ENCODE results near the gene MME.

DNA sequence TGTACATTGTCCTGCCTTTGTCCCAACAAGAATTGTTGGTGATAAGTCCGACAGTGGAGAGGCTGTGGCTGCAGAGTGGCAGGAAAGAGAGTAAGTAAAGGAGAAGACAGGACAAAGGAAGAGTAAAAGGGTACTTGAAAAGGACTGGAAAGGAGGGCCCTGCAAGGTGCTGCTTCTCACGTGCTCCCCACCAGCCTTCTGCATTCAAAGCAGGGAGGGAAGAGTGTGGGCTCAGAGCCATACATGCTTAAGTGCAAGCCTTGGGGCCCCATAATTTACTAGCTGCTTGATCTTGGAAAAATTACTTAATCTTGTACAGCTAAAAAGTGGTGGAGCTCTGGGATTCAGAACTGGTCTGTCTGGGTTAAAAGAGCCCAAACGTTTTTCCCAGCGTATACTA, 29.9 kb downstream of the MME start:
- TF ChIP-seq, protein P1, sequence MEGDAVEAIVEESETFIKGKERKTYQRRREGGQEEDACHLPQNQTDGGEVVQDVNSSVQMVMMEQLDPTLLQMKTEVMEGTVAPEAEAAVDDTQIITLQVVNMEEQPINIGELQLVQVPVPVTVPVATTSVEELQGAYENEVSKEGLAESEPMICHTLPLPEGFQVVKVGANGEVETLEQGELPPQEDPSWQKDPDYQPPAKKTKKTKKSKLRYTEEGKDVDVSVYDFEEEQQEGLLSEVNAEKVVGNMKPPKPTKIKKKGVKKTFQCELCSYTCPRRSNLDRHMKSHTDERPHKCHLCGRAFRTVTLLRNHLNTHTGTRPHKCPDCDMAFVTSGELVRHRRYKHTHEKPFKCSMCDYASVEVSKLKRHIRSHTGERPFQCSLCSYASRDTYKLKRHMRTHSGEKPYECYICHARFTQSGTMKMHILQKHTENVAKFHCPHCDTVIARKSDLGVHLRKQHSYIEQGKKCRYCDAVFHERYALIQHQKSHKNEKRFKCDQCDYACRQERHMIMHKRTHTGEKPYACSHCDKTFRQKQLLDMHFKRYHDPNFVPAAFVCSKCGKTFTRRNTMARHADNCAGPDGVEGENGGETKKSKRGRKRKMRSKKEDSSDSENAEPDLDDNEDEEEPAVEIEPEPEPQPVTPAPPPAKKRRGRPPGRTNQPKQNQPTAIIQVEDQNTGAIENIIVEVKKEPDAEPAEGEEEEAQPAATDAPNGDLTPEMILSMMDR (conservative IDR thresholded peaks at IDR 0.05; ENCODE audit: low read depth, low read length), result no peak
- TF ChIP-seq EZH2 (IDR thresholded peaks at IDR 0.05; ENCODE audit: borderline replicate concordance, low read depth, low read length, poor library complexity, severe bottlenecking), result no peak
